Osteoblast (primary cell): Measurements from ENCODE around the gene HPCAL4. TPM values are rescaled to one million over a fixed set of nuclear protein-coding genes. Genes with fewer than 3 reads are reported as not detected.

Experiments used
- DNase-seq: peaks from one replicate; pipeline ENCODE4 v3.0.0; 2011; ENCODE audit warnings: low spot score, mixed read lengths; ENCODE audit not compliant: insufficient read length; ENCODE audit errors: missing footprints
- H2AFZ ChIP-seq: 2 replicates; pipeline ENCODE4 v1.6.0; 2011; ENCODE audit warnings: mild to moderate bottlenecking, low read length
- H3K27ac ChIP-seq: 2 replicates; pipeline ENCODE4 v1.5.1; 2011; ENCODE audit warnings: mild to moderate bottlenecking, low read depth, low read length, moderate library complexity
- H3K27me3 ChIP-seq: 2 replicates; pipeline ENCODE4 v1.6.0; 2012; ENCODE audit warnings: mild to moderate bottlenecking, control low read depth, inconsistent platforms, low read length, moderate library complexity; ENCODE audit not compliant: insufficient read depth
- H3K36me3 ChIP-seq: 2 replicates; pipeline ENCODE4 v1.5.1; 2011; ENCODE audit warnings: mild to moderate bottlenecking, low read length, control low read depth, moderate library complexity; ENCODE audit not compliant: insufficient read depth
- H3K4me1 ChIP-seq: 2 replicates; pipeline ENCODE4 v1.5.1; 2011; ENCODE audit warnings: mild to moderate bottlenecking, low read length, control low read depth, moderate library complexity; ENCODE audit not compliant: insufficient read depth
- H3K4me2 ChIP-seq: 2 replicates; pipeline ENCODE4 v1.6.0; 2011; ENCODE audit warnings: mild to moderate bottlenecking, low read length; ENCODE audit not compliant: insufficient read depth
- H3K4me3 ChIP-seq: fragments of 200-600 bp; sonication (generic); 3 replicates; pipeline ENCODE4 v1.5.1; 2012; ENCODE audit warnings: mild to moderate bottlenecking, low read length, inconsistent platforms; ENCODE audit not compliant: insufficient read depth
- H3K79me2 ChIP-seq: 2 replicates; pipeline ENCODE4 v1.6.0; 2012; ENCODE audit warnings: mild to moderate bottlenecking, low read length, control low read depth, inconsistent platforms; ENCODE audit not compliant: insufficient read depth
- H3K9me3 ChIP-seq: 2 replicates; pipeline ENCODE4 v1.5.1; 2011; ENCODE audit warnings: low read depth, low read length, control low read depth
- H4K20me1 ChIP-seq: 2 replicates; pipeline ENCODE4 v1.6.0; 2012; ENCODE audit warnings: mild to moderate bottlenecking, low read length, control low read depth; ENCODE audit not compliant: insufficient read depth
- CTCF ChIP-seq: IDR thresholded peaks from 2 replicates; pipeline ENCODE4 v1.5.1; 2011; ENCODE audit warnings: mild to moderate bottlenecking, low read depth, low read length, moderate library complexity; ENCODE audit errors: extremely low read depth
- small RNA-seq: library from RNA; depleted of rRNA; stranded (forward); fragments of <200 nt; gene quantifications from one replicate; pipeline ENCODE3, GENCODE V24; 2012
- total RNA-seq: library from RNA; depleted of rRNA; stranded (reverse); fragments of >200 nt; gene quantifications from 2 replicates; pipeline ENCODE4 v1.2.3, GENCODE V29; 2012

HPCAL4 gene
- total RNA-seq, 1 donor: not detected

GRCh38 chr1:39631361-39632322, 59.6 kb downstream of the HPCAL4 start:
- no peak for TF ChIP-seq CTCF
- H3K79me2 ChIP-seq: no peaks in the 10 kb centered on the region
- DNase-seq: peak; percentile 83
- H3K4me1 ChIP-seq: peaks cover 14% of the 10 kb centered on the region
- peaks cover 5% of the 10 kb centered on the region for H3K27me3 ChIP-seq
- no peak overlapping the region for H3K4me3 ChIP-seq
- H4K20me1 ChIP-seq: no peaks in the 10 kb centered on the region
- H3K9me3 ChIP-seq: no peaks in the 10 kb centered on the region
- no peak overlapping the region for H3K4me2 ChIP-seq
- H3K36me3 ChIP-seq: peaks cover 5% of the 10 kb centered on the region
- no peak overlapping the region for H2AFZ ChIP-seq
- H3K27ac ChIP-seq: no peak overlapping the region

- Histone ChIP-seq H3K27me3 (peaks cover 5% of the 10 kb centered on the region), H3K4me1 (peaks cover 4% of the 10 kb centered on the region), H3K9me3 (no peaks in the 10 kb centered on the region), H3K4me3 (no peak overlapping the region), H3K79me2 (no peaks in the 10 kb centered on the region), H4K20me1 (no peaks in the 10 kb centered on the region), H3K4me2 (no peak overlapping the region), H2AFZ (no peak overlapping the region), H3K27ac (no peak overlapping the region), H3K36me3 (peaks cover 5% of the 10 kb centered on the region)
- DNase-seq: no peak
- no peak for TF ChIP-seq CTCF
These were observed 62.4 kb downstream of the HPCAL4 start for GRCh38 chr1:39628807-39629350.

Small RNAs within 50 kb of the gene (small RNA-seq; reads per million reads assigned to genes)
- gene RNU7-121P: not detected

Other genes with a start within 250 kb of the HPCAL4 start
- 0.72 and 2.4 TPM in 2 replicates for gene BMP8A, start 199.8 kb downstream of the HPCAL4 start, total RNA-seq
- 158 and 182 TPM in 2 replicates for gene PABPC4, start 114.6 kb downstream of the HPCAL4 start, total RNA-seq
- gene HEYL, start 51.8 kb downstream of the HPCAL4 start, total RNA-seq: under 0.01 TPM in 2 replicates
- not detected in 2 replicates for gene NT5C1A, start 19.3 kb downstream of the HPCAL4 start, total RNA-seq
- 25.3 and 26.4 TPM in 2 replicates for gene PPIE, start 47.4 kb upstream of the HPCAL4 start, total RNA-seq
- 1.1 and 1.2 TPM in 2 replicates for gene OXCT2, start 79.9 kb upstream of the HPCAL4 start, total RNA-seq
- 0.29 and 0.36 TPM in 2 replicates for gene BMP8B, start 97.4 kb upstream of the HPCAL4 start, total RNA-seq
- gene TRIT1, start 192.1 kb upstream of the HPCAL4 start, total RNA-seq: 25.3 and 29.3 TPM in 2 replicates
- 0.72 and 0.88 TPM in 2 replicates for gene MYCL, start 210.5 kb upstream of the HPCAL4 start, total RNA-seq